ENCODE measurements around the gene FYN. TPM values are rescaled to one million over a fixed set of nuclear protein-coding genes. Genes with fewer than 3 reads are reported as not detected.

Gene FYN
- total and polyA plus RNA-seq, 10 of the 15 experiments (the other 5 are each of a cell fraction or from before 2014, with no cell fraction given) = 51.4 to 247 (median 138) TPM

DNA sequence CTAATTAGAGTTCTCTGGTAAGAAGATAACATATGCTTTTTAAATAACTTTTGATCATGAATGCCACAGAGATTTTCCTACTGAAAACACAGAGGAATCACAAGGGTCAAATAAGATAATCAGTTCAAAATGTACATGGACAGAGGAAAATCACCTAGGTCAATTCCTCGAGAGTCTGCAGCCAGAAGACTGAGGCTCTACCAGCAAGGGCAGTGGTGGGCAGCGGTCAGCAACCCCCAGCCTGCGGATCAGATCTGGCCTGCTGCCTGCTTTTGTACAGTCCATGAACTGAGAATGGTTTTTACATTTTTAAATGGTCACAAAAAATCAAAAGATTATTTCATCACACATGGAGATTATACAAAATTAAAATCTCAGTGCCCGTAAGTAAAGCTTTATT lies 79.0 kb downstream of the FYN start:
- TF ChIP-seq EZH2 (IDR thresholded peaks at IDR 0.05; ENCODE audit: borderline replicate concordance, control insufficient read depth, low read depth, low read length) (no peak), ZNF274 (IDR thresholded peaks at IDR 0.05; ENCODE audit: insufficient read depth, insufficient read length) (no peak), LARP7 (IDR thresholded peaks at IDR 0.05) (no peak), CHD4 (IDR thresholded peaks at IDR 0.05) (no peak), SMC3 (IDR thresholded peaks at IDR 0.05; ENCODE audit: borderline replicate concordance, low read length) (no peak), POLR2A (IDR thresholded peaks at IDR 0.05; ENCODE audit: low read depth, low read length) (no peak), TBL1XR1 (IDR thresholded peaks at IDR 0.05; ENCODE audit: low read depth, low read length) (no peak), RBBP5 (conservative IDR thresholded peaks at IDR 0.05) (no peak), SUZ12 (IDR thresholded peaks at IDR 0.05; ENCODE audit: unreplicated experiment) (no peak)
- TF ChIP-seq, protein P1, sequence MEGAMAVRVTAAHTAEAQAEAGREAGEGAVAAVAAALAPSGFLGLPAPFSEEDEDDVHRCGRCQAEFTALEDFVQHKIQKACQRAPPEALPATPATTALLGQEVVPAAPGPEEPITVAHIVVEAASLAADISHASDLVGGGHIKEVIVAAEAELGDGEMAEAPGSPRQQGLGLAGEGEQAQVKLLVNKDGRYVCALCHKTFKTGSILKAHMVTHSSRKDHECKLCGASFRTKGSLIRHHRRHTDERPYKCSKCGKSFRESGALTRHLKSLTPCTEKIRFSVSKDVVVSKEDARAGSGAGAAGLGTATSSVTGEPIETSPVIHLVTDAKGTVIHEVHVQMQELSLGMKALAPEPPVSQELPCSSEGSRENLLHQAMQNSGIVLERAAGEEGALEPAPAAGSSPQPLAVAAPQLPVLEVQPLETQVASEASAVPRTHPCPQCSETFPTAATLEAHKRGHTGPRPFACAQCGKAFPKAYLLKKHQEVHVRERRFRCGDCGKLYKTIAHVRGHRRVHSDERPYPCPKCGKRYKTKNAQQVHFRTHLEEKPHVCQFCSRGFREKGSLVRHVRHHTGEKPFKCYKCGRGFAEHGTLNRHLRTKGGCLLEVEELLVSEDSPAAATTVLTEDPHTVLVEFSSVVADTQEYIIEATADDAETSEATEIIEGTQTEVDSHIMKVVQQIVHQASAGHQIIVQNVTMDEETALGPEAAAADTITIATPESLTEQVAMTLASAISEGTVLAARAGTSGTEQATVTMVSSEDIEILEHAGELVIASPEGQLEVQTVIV (IDR thresholded peaks at IDR 0.05; ENCODE audit: borderline replicate concordance, partially characterized antibody) = no peak
- TF ChIP-seq, protein P2, sequence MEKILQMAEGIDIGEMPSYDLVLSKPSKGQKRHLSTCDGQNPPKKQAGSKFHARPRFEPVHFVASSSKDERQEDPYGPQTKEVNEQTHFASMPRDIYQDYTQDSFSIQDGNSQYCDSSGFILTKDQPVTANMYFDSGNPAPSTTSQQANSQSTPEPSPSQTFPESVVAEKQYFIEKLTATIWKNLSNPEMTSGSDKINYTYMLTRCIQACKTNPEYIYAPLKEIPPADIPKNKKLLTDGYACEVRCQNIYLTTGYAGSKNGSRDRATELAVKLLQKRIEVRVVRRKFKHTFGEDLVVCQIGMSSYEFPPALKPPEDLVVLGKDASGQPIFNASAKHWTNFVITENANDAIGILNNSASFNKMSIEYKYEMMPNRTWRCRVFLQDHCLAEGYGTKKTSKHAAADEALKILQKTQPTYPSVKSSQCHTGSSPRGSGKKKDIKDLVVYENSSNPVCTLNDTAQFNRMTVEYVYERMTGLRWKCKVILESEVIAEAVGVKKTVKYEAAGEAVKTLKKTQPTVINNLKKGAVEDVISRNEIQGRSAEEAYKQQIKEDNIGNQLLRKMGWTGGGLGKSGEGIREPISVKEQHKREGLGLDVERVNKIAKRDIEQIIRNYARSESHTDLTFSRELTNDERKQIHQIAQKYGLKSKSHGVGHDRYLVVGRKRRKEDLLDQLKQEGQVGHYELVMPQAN (conservative IDR thresholded peaks at IDR 0.05) = no peak
- TF ChIP-seq, protein P3, sequence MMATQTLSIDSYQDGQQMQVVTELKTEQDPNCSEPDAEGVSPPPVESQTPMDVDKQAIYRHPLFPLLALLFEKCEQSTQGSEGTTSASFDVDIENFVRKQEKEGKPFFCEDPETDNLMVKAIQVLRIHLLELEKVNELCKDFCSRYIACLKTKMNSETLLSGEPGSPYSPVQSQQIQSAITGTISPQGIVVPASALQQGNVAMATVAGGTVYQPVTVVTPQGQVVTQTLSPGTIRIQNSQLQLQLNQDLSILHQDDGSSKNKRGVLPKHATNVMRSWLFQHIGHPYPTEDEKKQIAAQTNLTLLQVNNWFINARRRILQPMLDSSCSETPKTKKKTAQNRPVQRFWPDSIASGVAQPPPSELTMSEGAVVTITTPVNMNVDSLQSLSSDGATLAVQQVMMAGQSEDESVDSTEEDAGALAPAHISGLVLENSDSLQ (IDR thresholded peaks at IDR 0.05) = no peak
- TF ChIP-seq, protein P4, sequence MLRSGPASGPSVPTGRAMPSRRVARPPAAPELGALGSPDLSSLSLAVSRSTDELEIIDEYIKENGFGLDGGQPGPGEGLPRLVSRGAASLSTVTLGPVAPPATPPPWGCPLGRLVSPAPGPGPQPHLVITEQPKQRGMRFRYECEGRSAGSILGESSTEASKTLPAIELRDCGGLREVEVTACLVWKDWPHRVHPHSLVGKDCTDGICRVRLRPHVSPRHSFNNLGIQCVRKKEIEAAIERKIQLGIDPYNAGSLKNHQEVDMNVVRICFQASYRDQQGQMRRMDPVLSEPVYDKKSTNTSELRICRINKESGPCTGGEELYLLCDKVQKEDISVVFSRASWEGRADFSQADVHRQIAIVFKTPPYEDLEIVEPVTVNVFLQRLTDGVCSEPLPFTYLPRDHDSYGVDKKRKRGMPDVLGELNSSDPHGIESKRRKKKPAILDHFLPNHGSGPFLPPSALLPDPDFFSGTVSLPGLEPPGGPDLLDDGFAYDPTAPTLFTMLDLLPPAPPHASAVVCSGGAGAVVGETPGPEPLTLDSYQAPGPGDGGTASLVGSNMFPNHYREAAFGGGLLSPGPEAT (IDR thresholded peaks at IDR 0.05; ENCODE audit: low read depth) = no peak
- 66% methylated on average over 4 of the region's 4 CpGs for WGBS (ENCODE audit: insufficient coverage, insufficient replicate concordance, low lambda C conversion rate, missing lambda C conversion rate)
- intact Hi-C loops (cut with micrococcal nuclease; ENCODE audit: unreplicated experiment) (loop anchor here (2.0 to 5.0 kb wide), 2 partner anchors 29 to 78 kb away; partner anchors contain the start of gene FYN), in situ Hi-C loops (cut with MboI) (no loop called here)
- Histone ChIP-seq H3K36me3 (ENCODE audit: control insufficient read depth in 2 of 2, insufficient read depth in 2 of 2, low read length in 1 of 2) (no peaks in the 10 kb centered on the region; a peak in 1 of 4 replicates), H3K4me2 (ENCODE audit: control insufficient read depth, insufficient read depth) (peak overlapping the region; percentile 74), H2AFZ (ENCODE audit: control insufficient read depth, low read depth, low read length) (no peak overlapping the region), H4K20me1 (ENCODE audit: control insufficient read depth, insufficient read depth) (no peaks in the 10 kb centered on the region), H3K27me3 (replicated peaks in 1 of 2; ENCODE audit: control insufficient read depth in 2 of 2, insufficient read depth in 2 of 2, low read length in 1 of 2) (no peaks in the 10 kb centered on the region), H3K4me1 (ENCODE audit: control insufficient read depth, insufficient read depth, low read length) (peaks cover 30% of the 10 kb centered on the region), H3K9me3 (replicated peaks; ENCODE audit: control insufficient read depth, insufficient read depth, low read length) (no peaks in the 10 kb centered on the region), H3K9ac (ENCODE audit: control insufficient read depth, insufficient read depth, low read length) (peak overlapping the region; percentile 77), H3K79me2 (ENCODE audit: control insufficient read depth, insufficient read depth, low read length) (peaks cover 77% of the 10 kb centered on the region), H3K4me3 (peak overlapping the region; percentile 66), H3K27ac (ENCODE audit: control insufficient read depth, insufficient read depth) (peak overlapping the region; percentile 85)
- DNase-seq (ENCODE audit: low read depth, low spot score) (no peak), ATAC-seq (no peak), FAIRE-seq (no peak)
- RAD21 ChIA-PET (ENCODE audit: unreplicated experiment) = interaction anchor here (0.8 to 4.4 kb wide), 11 partner anchors 11 to 142 kb away, joined by 3 to 22 read pairs (median 9); no protein-coding TSS in a partner anchor
- POLR2A ChIA-PET = interaction anchor here (0.6 to 3.0 kb wide), 7 partner anchors 10 to 77 kb away, joined by 3 to 14 read pairs (median 4); no protein-coding TSS in a partner anchor
- SMC1A ChIA-PET (ENCODE audit: uncharacterized antibody, unreplicated experiment) = interaction anchor here (0.8 to 7.3 kb wide), 14 partner anchors 11 to 105 kb away, joined by 3 to 71 read pairs (median 7); no protein-coding TSS in a partner anchor
- TSS peak; percentile 86 for BruUV-seq (replicated peaks)
- CTCF ChIA-PET = interaction anchor here (0.6 to 1.7 kb wide), 7 partner anchors 10 to 74 kb away, joined by 3 to 9 read pairs (median 5); no protein-coding TSS in a partner anchor
